Measurements from ENCODE around the gene MEX3A. TPM values are rescaled to one million over a fixed set of nuclear protein-coding genes. Genes with fewer than 3 reads are reported as not detected.

Gene MEX3A
- total and polyA plus RNA-seq, 10 of the 15 experiments (the other 5 are each of a cell fraction or from before 2014, with no cell fraction given): 0.11 to 5.1 (median 1.7) TPM

GRCh38 chr1:156124557-156125483 lies 42.6 kb upstream of the MEX3A start:
- FAIRE-seq: peak; percentile 69
- POLR2A ChIA-PET: interaction anchor here (0.6 to 12.7 kb wide), 6 partner anchors 7 to 65 kb away, joined by 4 to 128 read pairs (median 41); partner anchors contain the start of gene LMNA
- 54% methylated on average over 17 of the region's 17 CpGs for WGBS (ENCODE audit: insufficient coverage, insufficient replicate concordance, low lambda C conversion rate, missing lambda C conversion rate)
- Histone ChIP-seq H3K4me2 (ENCODE audit: control insufficient read depth, insufficient read depth) (peak overlapping the region; percentile 77), H3K4me3 (peak overlapping the region; percentile 9; the same call in 1 of the 2 replicates), H2AFZ (ENCODE audit: control insufficient read depth, low read depth, low read length) (peak overlapping the region; percentile 7; the same call in 1 of the 2 replicates), H3K36me3 (ENCODE audit: control insufficient read depth in 2 of 2, insufficient read depth in 2 of 2, low read length in 1 of 2) (no peaks in the 10 kb centered on the region; a peak in 2 of 4 replicates), H3K4me1 (ENCODE audit: control insufficient read depth, insufficient read depth, low read length) (peaks cover 79% of the 10 kb centered on the region), H3K27ac (ENCODE audit: control insufficient read depth, insufficient read depth) (peak overlapping the region; percentile 94), H3K9me3 (replicated peaks; ENCODE audit: control insufficient read depth, insufficient read depth, low read length) (no peaks in the 10 kb centered on the region), H4K20me1 (ENCODE audit: control insufficient read depth, insufficient read depth) (no peaks in the 10 kb centered on the region), H3K9ac (ENCODE audit: control insufficient read depth, insufficient read depth, low read length) (peak overlapping the region; percentile 36; the same call in 1 of the 2 replicates), H3K79me2 (ENCODE audit: control insufficient read depth, insufficient read depth, low read length) (peaks cover 69% of the 10 kb centered on the region), H3K27me3 (replicated peaks in 1 of 2; ENCODE audit: control insufficient read depth in 2 of 2, insufficient read depth in 2 of 2, low read length in 1 of 2) (no peaks in the 10 kb centered on the region)
- peak; percentile 52 for DNase-seq (ENCODE audit: low read depth, low spot score)
- CTCF ChIA-PET: interaction anchor here (0.7 to 25.7 kb wide), 6 partner anchors 11 to 58 kb away, joined by 3 to 1294 read pairs (median 32); partner anchors contain the start of gene LMNA
- BruUV-seq (replicated peaks): TSS peak; percentile 97
- ATAC-seq: peak; percentile 42
- RAD21 ChIA-PET (ENCODE audit: unreplicated experiment): interaction anchor here (0.6 to 22.2 kb wide), 3 partner anchors 9 to 213 kb away, joined by 3 to 695 read pairs (median 105); partner anchors contain the start of genes CCT3 and LMNA
- SMC1A ChIA-PET (ENCODE audit: uncharacterized antibody, unreplicated experiment): interaction anchor here (1.4 to 23.6 kb wide), 3 partner anchors 7 to 26 kb away, joined by 3 to 874 read pairs (median 92); partner anchors contain the start of gene LMNA
- in situ Hi-C loops (cut with MboI) (no loop called here), intact Hi-C loops (cut with micrococcal nuclease; ENCODE audit: unreplicated experiment) (no loop called here)
- TF ChIP-seq PAX5 (IDR thresholded peaks at IDR 0.05; ENCODE audit: borderline replicate concordance, low read depth, low read length) (0 out of 2 replicates have a peak, but pooled peaks have one; percentile 17), EED (IDR thresholded peaks at IDR 0.05; ENCODE audit: low read depth) (no peak), SMAD1 (IDR thresholded peaks at IDR 0.05; ENCODE audit: low read depth, partially characterized antibody) (no peak), FOXM1 (IDR thresholded peaks at IDR 0.05; ENCODE audit: low read depth, low read length) (no peak), NR2F1 (conservative IDR thresholded peaks at IDR 0.05) (peak; percentile 21; the same call in 1 of the 2 replicates), NFYB (IDR thresholded peaks at IDR 0.05; ENCODE audit: insufficient read depth, low read depth, low read length) (0 out of 2 replicates have a peak, but pooled peaks have one; percentile 33), RFX5 (IDR thresholded peaks at IDR 0.05; ENCODE audit: low read depth, low read length) (no peak), BMI1 (IDR thresholded peaks at IDR 0.05; ENCODE audit: borderline replicate concordance) (0 out of 2 replicates have a peak, but pooled peaks have one; percentile 11), MXI1 (IDR thresholded peaks at IDR 0.05; ENCODE audit: low read depth, low read length) (0 out of 2 replicates have a peak, but pooled peaks have one; percentile 42), LARP7 (IDR thresholded peaks at IDR 0.05) (0 out of 2 replicates have a peak, but pooled peaks have one; percentile 9), NR2C2 (IDR thresholded peaks at IDR 0.05; ENCODE audit: borderline replicate concordance, control insufficient read depth, insufficient read length, low read depth) (no peak)
- TF ChIP-seq, protein P1, sequence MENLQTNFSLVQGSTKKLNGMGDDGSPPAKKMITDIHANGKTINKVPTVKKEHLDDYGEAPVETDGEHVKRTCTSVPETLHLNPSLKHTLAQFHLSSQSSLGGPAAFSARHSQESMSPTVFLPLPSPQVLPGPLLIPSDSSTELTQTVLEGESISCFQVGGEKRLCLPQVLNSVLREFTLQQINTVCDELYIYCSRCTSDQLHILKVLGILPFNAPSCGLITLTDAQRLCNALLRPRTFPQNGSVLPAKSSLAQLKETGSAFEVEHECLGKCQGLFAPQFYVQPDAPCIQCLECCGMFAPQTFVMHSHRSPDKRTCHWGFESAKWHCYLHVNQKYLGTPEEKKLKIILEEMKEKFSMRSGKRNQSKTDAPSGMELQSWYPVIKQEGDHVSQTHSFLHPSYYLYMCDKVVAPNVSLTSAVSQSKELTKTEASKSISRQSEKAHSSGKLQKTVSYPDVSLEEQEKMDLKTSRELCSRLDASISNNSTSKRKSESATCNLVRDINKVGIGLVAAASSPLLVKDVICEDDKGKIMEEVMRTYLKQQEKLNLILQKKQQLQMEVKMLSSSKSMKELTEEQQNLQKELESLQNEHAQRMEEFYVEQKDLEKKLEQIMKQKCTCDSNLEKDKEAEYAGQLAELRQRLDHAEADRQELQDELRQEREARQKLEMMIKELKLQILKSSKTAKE (IDR thresholded peaks at IDR 0.05; ENCODE audit: low read depth, poor library complexity, severe bottlenecking): peak; percentile 58
- TF ChIP-seq, protein P2, sequence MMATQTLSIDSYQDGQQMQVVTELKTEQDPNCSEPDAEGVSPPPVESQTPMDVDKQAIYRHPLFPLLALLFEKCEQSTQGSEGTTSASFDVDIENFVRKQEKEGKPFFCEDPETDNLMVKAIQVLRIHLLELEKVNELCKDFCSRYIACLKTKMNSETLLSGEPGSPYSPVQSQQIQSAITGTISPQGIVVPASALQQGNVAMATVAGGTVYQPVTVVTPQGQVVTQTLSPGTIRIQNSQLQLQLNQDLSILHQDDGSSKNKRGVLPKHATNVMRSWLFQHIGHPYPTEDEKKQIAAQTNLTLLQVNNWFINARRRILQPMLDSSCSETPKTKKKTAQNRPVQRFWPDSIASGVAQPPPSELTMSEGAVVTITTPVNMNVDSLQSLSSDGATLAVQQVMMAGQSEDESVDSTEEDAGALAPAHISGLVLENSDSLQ (IDR thresholded peaks at IDR 0.05): peak; percentile 8; the same call in 1 of the 2 replicates
- TF ChIP-seq, protein P3, sequence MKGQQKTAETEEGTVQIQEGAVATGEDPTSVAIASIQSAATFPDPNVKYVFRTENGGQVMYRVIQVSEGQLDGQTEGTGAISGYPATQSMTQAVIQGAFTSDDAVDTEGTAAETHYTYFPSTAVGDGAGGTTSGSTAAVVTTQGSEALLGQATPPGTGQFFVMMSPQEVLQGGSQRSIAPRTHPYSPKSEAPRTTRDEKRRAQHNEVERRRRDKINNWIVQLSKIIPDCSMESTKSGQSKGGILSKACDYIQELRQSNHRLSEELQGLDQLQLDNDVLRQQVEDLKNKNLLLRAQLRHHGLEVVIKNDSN (IDR thresholded peaks at IDR 0.05; ENCODE audit: borderline replicate concordance, extremely low read length, insufficient read depth, low read depth, low read length): peak; percentile 13
- TF ChIP-seq, protein P4, sequence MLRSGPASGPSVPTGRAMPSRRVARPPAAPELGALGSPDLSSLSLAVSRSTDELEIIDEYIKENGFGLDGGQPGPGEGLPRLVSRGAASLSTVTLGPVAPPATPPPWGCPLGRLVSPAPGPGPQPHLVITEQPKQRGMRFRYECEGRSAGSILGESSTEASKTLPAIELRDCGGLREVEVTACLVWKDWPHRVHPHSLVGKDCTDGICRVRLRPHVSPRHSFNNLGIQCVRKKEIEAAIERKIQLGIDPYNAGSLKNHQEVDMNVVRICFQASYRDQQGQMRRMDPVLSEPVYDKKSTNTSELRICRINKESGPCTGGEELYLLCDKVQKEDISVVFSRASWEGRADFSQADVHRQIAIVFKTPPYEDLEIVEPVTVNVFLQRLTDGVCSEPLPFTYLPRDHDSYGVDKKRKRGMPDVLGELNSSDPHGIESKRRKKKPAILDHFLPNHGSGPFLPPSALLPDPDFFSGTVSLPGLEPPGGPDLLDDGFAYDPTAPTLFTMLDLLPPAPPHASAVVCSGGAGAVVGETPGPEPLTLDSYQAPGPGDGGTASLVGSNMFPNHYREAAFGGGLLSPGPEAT (IDR thresholded peaks at IDR 0.05; ENCODE audit: low read depth): peak; percentile 49; the same call in 1 of the 2 replicates

Data from GM12878 (cell line).